CD14-positive monocyte (primary cell): ENCODE data around the gene TNFAIP1. TPM values are rescaled to one million over a fixed set of nuclear protein-coding genes. Genes with fewer than 3 reads are reported as not detected.
A peak's percentile ranks its signal among the peaks of the same experiment; 100 is the strongest.

Source experiments
- DNase-seq, 3 donors: peaks; one replicate each; pipeline ENCODE4 v3.0.0-alpha.2; 2011 to 2022
- H2AFZ ChIP-seq: 2 replicates; pipeline ENCODE4 v1.6.0; 2012; ENCODE audit warnings: mild to moderate bottlenecking, low read depth, low read length, inconsistent platforms; ENCODE audit not compliant: insufficient read depth, poor library complexity, severe bottlenecking
- H3K27ac ChIP-seq, 2 donors: 1 replicate in 1 of 2; 2 replicates in 1 of 2; pipeline ENCODE4 v1.5.1; 2012 to 2013; ENCODE audit warnings: low read length in 2 of 2, control low read depth in 1 of 2, inconsistent platforms in 1 of 2, low read depth in 1 of 2, mild to moderate bottlenecking in 1 of 2
- H3K27me3 ChIP-seq, 2 donors: one replicate each; pipeline versions ENCODE4 v1.6.0 to v1.6.1; 2011 to 2013; ENCODE audit warnings: low read length in 2 of 2; ENCODE audit not compliant: control insufficient read depth in 2 of 2, insufficient read depth in 2 of 2
- H3K36me3 ChIP-seq, 2 donors: replicated peaks in 1 of 2; 1 replicate in 1 of 2; 2 replicates in 1 of 2; pipeline versions ENCODE4 v1.5.1 to v1.6.1; 2012 to 2013; ENCODE audit warnings: low read length in 2 of 2, control low read depth in 1 of 2, inconsistent platforms in 1 of 2, mild to moderate bottlenecking in 1 of 2; ENCODE audit not compliant: insufficient read depth in 2 of 2, control insufficient read depth in 1 of 2
- H3K4me1 ChIP-seq, 2 donors: 1 replicate in 1 of 2; 2 replicates in 1 of 2; pipeline versions ENCODE4 v1.5.1 to v1.6.1; 2012 to 2013; ENCODE audit warnings: low read length in 2 of 2, control low read depth in 1 of 2, inconsistent platforms in 1 of 2, mild to moderate bottlenecking in 1 of 2, moderate library complexity in 1 of 2; ENCODE audit not compliant: insufficient read depth in 2 of 2, control insufficient read depth in 1 of 2
- H3K4me2 ChIP-seq: replicated peaks from 2 replicates; pipeline ENCODE3; 2012; ENCODE audit warnings: low read length, moderate library complexity, mild to moderate bottlenecking; ENCODE audit not compliant: poor library complexity, severe bottlenecking; ENCODE audit errors: extremely low read depth
- H3K4me3 ChIP-seq, 3 experiments: fragments of 200-600 bp in 1 of 3; sonication (generic) in 1 of 3; replicated peaks in 1 of 3; 1 replicate in 2 of 3; 2 replicates in 1 of 3; pipeline ENCODE4 v1.5.1; 2011 to 2013; ENCODE audit warnings: low read length in 3 of 3, mild to moderate bottlenecking in 3 of 3, control low read depth in 2 of 3, low read depth in 2 of 3, inconsistent platforms in 1 of 3, moderate library complexity in 1 of 3
- H3K79me2 ChIP-seq: 2 replicates; pipeline ENCODE4 v1.6.0; 2012; ENCODE audit warnings: mild to moderate bottlenecking, control low read depth, inconsistent platforms, low read length, moderate library complexity; ENCODE audit not compliant: insufficient read depth
- H3K9ac ChIP-seq: 2 replicates; pipeline ENCODE4 v1.6.0; 2017; ENCODE audit warnings: low read length, mild to moderate bottlenecking; ENCODE audit not compliant: insufficient read depth, poor library complexity, severe bottlenecking
- H3K9me3 ChIP-seq, 2 donors: replicated peaks in 1 of 2; 1 replicate in 1 of 2; 2 replicates in 1 of 2; pipeline versions ENCODE4 v1.5.1 to v1.6.1; 2012 to 2013; ENCODE audit warnings: low read length in 2 of 2, control low read depth in 1 of 2; ENCODE audit not compliant: control insufficient read depth in 1 of 2, insufficient read depth in 1 of 2
- H4K20me1 ChIP-seq: 2 replicates; pipeline ENCODE4 v1.6.0; 2012; ENCODE audit warnings: mild to moderate bottlenecking, low read length, control low read depth, moderate library complexity; ENCODE audit not compliant: insufficient read depth
- H3K27ac Mint-ChIP-seq, 7 donors: one replicate each; pipeline ENCODE4 v1.8.0; 2020; ENCODE audit warnings: mild to moderate bottlenecking in 7 of 7, mixed read lengths in 7 of 7, moderate library complexity in 6 of 7, inconsistent platforms in 2 of 7
- H3K27me3 Mint-ChIP-seq, 3 donors: one replicate each; pipeline ENCODE4 v1.8.0; 2021 to 2022; ENCODE audit warnings: low read depth in 3 of 3, mild to moderate bottlenecking in 3 of 3, mixed read lengths in 3 of 3, moderate library complexity in 3 of 3, inconsistent platforms in 1 of 3
- H3K36me3 Mint-ChIP-seq, 2 donors: one replicate each; pipeline ENCODE4 v1.8.0; 2020; ENCODE audit warnings: mixed read lengths in 2 of 2, inconsistent platforms in 1 of 2, mild to moderate bottlenecking in 1 of 2
- H3K4me1 Mint-ChIP-seq: one replicate; pipeline ENCODE4 v1.8.0; 2020; ENCODE audit warnings: mild to moderate bottlenecking, mixed read lengths
- H3K4me3 Mint-ChIP-seq, 2 donors: one replicate each; pipeline ENCODE4 v1.8.0; 2020; ENCODE audit warnings: mild to moderate bottlenecking in 2 of 2, mixed read lengths in 2 of 2, moderate library complexity in 1 of 2
- H3K9me3 Mint-ChIP-seq, 7 donors: one replicate each; pipeline ENCODE4 v1.8.0; 2020 to 2022; ENCODE audit warnings: mixed read lengths in 7 of 7, mild to moderate bottlenecking in 6 of 7, moderate library complexity in 6 of 7, inconsistent platforms in 2 of 7
- CTCF ChIP-seq: fragments of 200-600 bp; IDR thresholded peaks from one replicate; pipeline ENCODE4 v1.8.0; 2022; ENCODE audit warnings: antibody characterized with exemption, mild to moderate bottlenecking
- WGBS: methylation state at CpG from one replicate; pipeline ENCODE4 v1.1.5; 2013; ENCODE audit warnings: missing lambda C conversion rate; ENCODE audit not compliant: insufficient coverage; 5-methylcytosine and 5-hydroxymethylcytosine counted together
- intact Hi-C, 2 donors: fragments of 100-400 bp; cut with micrococcal nuclease; formaldehyde crosslinking; loops; one replicate each; pipeline versions ENCODE4 v1.15.0 to v1.15.1; 2023
- polyA plus RNA-seq, 3 donors: library from polyadenylated mRNA; depleted of rRNA in 1 of 3; unstranded in 2 of 3; stranded (reverse) in 1 of 3; fragments of 300-500 nt in 2 of 3; fragments of >200 nt in 1 of 3; fragmentation: Illumina TruSeq in 2 of 3; gene quantifications; 1 replicate in 2 of 3; 2 replicates in 1 of 3; pipeline ENCODE4 v1.2.3, GENCODE V29; 2012 to 2021

TNFAIP1 gene
- polyA plus RNA-seq, 3 donors: 7.2 to 9.5 (median 9.4) TPM

DNA sequence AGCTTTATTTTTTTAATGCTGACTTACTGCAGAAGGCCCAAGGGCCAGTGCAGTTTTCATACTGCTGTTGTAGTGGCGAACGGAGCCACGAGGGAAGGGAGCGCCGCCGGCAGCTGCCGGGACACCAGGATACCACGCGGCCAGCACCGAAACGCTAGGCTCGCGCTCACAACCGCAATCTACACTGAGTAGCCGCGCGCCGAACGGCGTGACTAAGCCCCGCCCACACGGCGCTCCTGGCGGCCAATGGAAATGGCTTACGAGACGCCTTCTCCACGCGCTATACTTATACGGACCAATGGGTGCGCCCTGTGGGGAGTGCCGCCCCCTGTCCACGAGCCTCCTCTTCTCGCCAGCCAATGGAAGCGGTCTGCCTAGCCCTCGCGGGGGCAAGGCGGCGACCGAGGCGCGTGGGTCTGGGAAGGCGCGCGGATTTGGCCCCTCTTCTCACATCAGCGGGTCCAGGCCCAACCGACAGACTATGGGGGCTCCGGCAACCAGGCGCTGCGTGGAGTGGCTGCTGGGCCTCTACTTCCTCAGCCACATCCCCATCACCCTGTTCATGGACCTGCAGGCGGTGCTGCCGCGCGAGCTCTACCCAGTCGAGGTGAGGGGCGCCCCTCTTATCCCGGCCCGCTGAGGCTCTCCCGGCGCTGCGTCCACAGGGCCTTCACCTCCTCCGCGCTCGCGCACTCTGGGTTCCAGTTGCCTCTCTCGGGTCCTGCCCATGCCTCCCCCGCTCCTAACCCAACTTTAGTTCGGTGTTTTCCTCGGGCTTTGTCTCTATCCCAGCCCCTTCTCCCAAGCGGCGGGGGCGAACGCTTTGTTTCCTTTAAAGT lies 16.6 kb upstream of the TNFAIP1 start, which contains the start of gene TMEM97:
TSS of gene TMEM97 (plus strand) at position 442 of the 839 bp plus-strand sequence. CDS start at position 482, 40 bp downstream.
- no peaks in the 10 kb centered on the region for H3K9me3 ChIP-seq
- peak within 1 kb of the TSS; percentile 11 to 64 for H3K27ac ChIP-seq
- no peak for TF ChIP-seq CTCF
- peaks cover 0 to 5% of the 10 kb centered on the region in 2 donors for H3K27me3 ChIP-seq
- peaks cover 21% of the 10 kb centered on the region for H3K4me1 Mint-ChIP-seq
- DNase-seq: peak; percentile 94 to 97 (median 95)
- no peaks in the 10 kb centered on the region for H3K9me3 Mint-ChIP-seq
- peak within 1 kb of the TSS; percentile 15 to 82 (median 62) for H3K27ac Mint-ChIP-seq
- H3K4me3 Mint-ChIP-seq: peak within 1 kb of the TSS; percentile 93 to 95
- no peaks in the 10 kb centered on the region for H4K20me1 ChIP-seq
- no peaks in the 10 kb centered on the region for H3K36me3 ChIP-seq
- intact Hi-C loops: no loop called here
- no peaks in the 10 kb centered on the region for H3K36me3 Mint-ChIP-seq
- peaks cover 30% of the 10 kb centered on the region for H3K79me2 ChIP-seq
- 0% methylated on average over 62 of the region's 72 CpGs for WGBS
- peaks cover 23 to 29% of the 10 kb centered on the region in 2 donors for H3K4me1 ChIP-seq
- peak within 1 kb of the TSS; percentile 97 for H2AFZ ChIP-seq
- H3K9ac ChIP-seq: peak within 1 kb of the TSS; percentile 58
- peaks cover 9 to 19% (median 17%) of the 10 kb centered on the region in 3 donors for H3K27me3 Mint-ChIP-seq
- peak within 1 kb of the TSS; percentile 99 for H3K4me2 ChIP-seq
- H3K4me3 ChIP-seq: peak within 1 kb of the TSS; percentile 52 to 87 (median 75)

DNA sequence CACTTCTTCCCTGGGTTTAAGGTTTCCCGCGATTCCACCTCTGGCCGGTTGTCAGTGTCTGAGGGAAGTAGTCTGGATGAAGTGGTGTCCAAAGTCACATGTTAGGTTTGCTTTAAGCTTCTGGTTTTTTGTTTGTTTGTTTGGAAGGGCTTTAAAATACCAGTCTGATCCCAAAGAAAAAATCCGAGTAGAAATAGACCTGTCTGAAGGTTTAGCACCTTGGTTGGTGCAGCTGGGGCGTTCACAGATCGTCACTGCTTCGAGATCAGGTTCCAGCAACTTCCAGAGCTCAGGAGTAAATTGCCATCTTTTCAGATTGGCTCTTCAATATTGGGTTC lies 16.0 kb upstream of the TNFAIP1 start:
- WGBS: 2% methylated on average over 5 of the region's 7 CpGs
- Mint-ChIP-seq H3K27ac (peak overlapping the region; percentile 15 to 82 (median 62)), H3K4me3 (peak overlapping the region; percentile 93 to 95), H3K9me3 (no peaks in the 10 kb centered on the region), H3K4me1 (peaks cover 27% of the 10 kb centered on the region), H3K27me3 (peaks cover 9 to 16% (median 15%) of the 10 kb centered on the region in 3 donors), H3K36me3 (no peaks in the 10 kb centered on the region)
- H3K9ac ChIP-seq: peak overlapping the region; percentile 58
- intact Hi-C loops: no loop called here
- H3K4me3 ChIP-seq: peak overlapping the region; percentile 52 to 87 (median 75)
- H3K27me3 ChIP-seq: peaks cover 0 to 5% of the 10 kb centered on the region in 2 donors
- peaks cover 30% of the 10 kb centered on the region for H3K79me2 ChIP-seq
- H3K36me3 ChIP-seq: no peaks in the 10 kb centered on the region
- peak overlapping the region; percentile 99 for H3K4me2 ChIP-seq
- no peaks in the 10 kb centered on the region for H4K20me1 ChIP-seq
- no peaks in the 10 kb centered on the region for H3K9me3 ChIP-seq
- peak overlapping the region in 1 of 2 donors; percentile 64 for H3K27ac ChIP-seq
- TF ChIP-seq CTCF: no peak
- H3K4me1 ChIP-seq: peaks cover 29 to 35% of the 10 kb centered on the region in 2 donors
- peak overlapping the region; percentile 97 for H2AFZ ChIP-seq
- DNase-seq: no peak
